Type B pancreatic cell (in vitro differentiated cells): ENCODE data around the gene TMEM131L. TPM values are rescaled to one million over a fixed set of nuclear protein-coding genes. Genes with fewer than 3 reads are reported as not detected.

Source experiments
- DNase-seq: peaks from one replicate; pipeline ENCODE4 v3.0.0; 2021; ENCODE audit warnings: mixed read lengths; ENCODE audit not compliant: unreplicated experiment; ENCODE audit errors: extremely low spot score
- H3K27ac Mint-ChIP-seq: 2 replicates; pipeline ENCODE4 v1.8.0; 2021; ENCODE audit warnings: mild to moderate bottlenecking, mixed read lengths
- H3K27me3 Mint-ChIP-seq: 2 replicates; pipeline ENCODE4 v1.8.0; 2021; ENCODE audit warnings: mixed read lengths
- H3K36me3 Mint-ChIP-seq: 2 replicates; pipeline ENCODE4 v1.8.0; 2021; ENCODE audit warnings: mixed read lengths
- H3K4me1 Mint-ChIP-seq: one replicate; pipeline ENCODE4 v1.8.0; 2021; ENCODE audit warnings: mixed read lengths; ENCODE audit not compliant: unreplicated experiment
- H3K4me3 Mint-ChIP-seq: 2 replicates; pipeline ENCODE4 v1.8.0; 2021; ENCODE audit warnings: mild to moderate bottlenecking, mixed read lengths
- H3K9me3 Mint-ChIP-seq: 2 replicates; pipeline ENCODE4 v1.8.0; 2021; ENCODE audit warnings: mixed read lengths
- CTCF ChIP-seq: fragments of 200-600 bp; sonication (generic); conservative IDR thresholded peaks from 2 replicates; pipeline ENCODE4 v1.5.0; 2021; ENCODE audit warnings: antibody characterized with exemption, mild to moderate bottlenecking
- total RNA-seq: library from RNA; stranded (reverse); gene quantifications from 2 replicates; pipeline ENCODE4 v1.2.1, GENCODE V29; 2021; ENCODE audit warnings: low replicate concordance

TMEM131L gene
- total RNA-seq, 1 donor from 2014 or later, result 21.3 TPM

DNA sequence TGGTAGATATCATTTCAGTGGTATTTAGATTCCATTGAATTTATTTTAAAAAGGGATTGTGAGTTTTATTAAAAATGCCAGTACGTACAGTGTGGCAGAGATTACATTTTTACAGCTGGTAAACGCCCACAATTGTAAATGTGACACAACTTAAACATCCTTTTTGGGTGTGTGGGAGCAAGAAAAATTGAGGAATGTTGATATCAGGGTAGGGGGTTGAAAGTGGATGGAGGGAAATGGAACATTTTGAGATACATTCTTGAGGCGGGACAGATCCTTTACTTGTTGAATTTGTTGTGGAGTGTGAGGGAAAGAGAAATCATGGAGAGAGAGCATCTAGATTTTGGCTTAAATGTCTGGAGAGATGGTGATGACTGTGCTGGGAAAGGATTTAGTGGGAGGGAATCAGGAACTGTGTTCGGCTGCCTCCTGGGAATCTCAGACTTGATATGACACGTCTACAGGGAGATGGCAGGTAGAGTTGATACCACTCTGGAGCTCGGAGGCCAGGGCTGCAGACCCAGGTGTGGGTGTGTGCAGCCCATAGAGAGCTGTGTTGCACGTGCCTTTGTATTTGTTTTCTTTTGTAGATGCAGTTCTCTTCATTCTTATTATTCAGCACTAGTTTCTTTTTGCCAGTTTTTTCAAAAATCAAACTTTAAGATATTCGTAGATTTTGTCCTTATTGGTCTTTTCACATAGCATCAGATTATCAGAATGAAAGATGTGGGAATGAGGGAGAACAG is 10.8 kb downstream of the TMEM131L start:
- Mint-ChIP-seq H3K4me1 (peaks cover 18% of the 10 kb centered on the region), H3K27ac (no peak overlapping the region), H3K27me3 (peaks cover 4% of the 10 kb centered on the region), H3K9me3 (no peaks in the 10 kb centered on the region), H3K4me3 (no peak overlapping the region), H3K36me3 (peaks cover 27% of the 10 kb centered on the region)
- no peak for DNase-seq
- TF ChIP-seq CTCF, result no peak

GRCh38 chr4:153479101-153479500 is 12.9 kb downstream of the TMEM131L start:
- Mint-ChIP-seq H3K9me3 (no peaks in the 10 kb centered on the region), H3K4me3 (no peak overlapping the region), H3K27me3 (no peaks in the 10 kb centered on the region), H3K36me3 (peaks cover 20% of the 10 kb centered on the region), H3K27ac (no peak overlapping the region), H3K4me1 (peaks cover 19% of the 10 kb centered on the region)
- DNase-seq, result no peak
- TF ChIP-seq CTCF, result no peak

DNA sequence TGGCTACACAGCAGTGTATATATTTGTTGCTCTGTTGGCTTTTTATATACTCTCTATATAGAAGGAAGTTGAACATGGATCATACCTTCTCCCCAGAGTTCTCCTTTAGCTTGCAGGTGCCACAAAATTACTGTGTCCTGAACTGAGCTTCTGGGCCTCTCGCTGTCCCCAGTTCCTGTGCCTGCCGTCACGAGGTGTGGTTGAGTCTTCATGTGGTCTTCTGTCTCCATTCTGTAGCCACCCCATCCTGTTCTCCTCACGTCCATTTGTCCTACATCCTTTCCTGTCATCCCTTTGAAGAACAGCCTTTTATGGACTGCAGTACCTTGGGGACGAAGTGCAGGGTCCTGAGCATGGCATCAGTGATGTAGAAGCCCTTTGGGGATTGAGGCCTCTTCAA is 14.5 kb downstream of the TMEM131L start:
- H3K4me3 Mint-ChIP-seq, result no peak overlapping the region
- no peaks in the 10 kb centered on the region for H3K9me3 Mint-ChIP-seq
- H3K36me3 Mint-ChIP-seq, result peaks cover 11% of the 10 kb centered on the region
- H3K27me3 Mint-ChIP-seq, result no peaks in the 10 kb centered on the region
- peaks cover 22% of the 10 kb centered on the region for H3K4me1 Mint-ChIP-seq
- H3K27ac Mint-ChIP-seq, result no peak overlapping the region
- no peak for DNase-seq
- TF ChIP-seq CTCF, result no peak

DNA sequence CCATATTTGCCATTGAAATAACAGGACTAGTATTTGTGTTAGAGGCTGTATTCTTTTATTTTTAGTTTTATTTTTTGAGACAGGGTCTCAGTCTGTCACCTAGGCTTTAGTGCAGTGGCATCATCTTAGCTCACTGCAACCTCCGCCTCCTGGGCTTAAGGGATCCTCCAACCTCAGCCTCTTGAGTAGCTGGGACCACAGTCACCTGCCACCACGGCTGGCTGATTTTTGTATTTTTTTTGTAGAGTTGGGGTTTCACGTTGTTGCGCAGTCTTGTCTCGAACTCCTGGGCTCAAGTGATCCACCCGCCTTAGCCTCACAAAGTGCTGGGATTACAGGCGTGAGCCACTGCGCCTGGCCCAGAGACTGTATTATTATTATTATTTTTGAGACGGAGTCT is 15.3 kb downstream of the TMEM131L start:
- TF ChIP-seq CTCF, result no peak

GRCh38 chr4:153483432-153484418 is 17.6 kb downstream of the TMEM131L start:
- Mint-ChIP-seq H3K9me3 (no peaks in the 10 kb centered on the region), H3K4me1 (peaks cover 41% of the 10 kb centered on the region)

More for the DNA sequence above, 15.3 kb downstream of the TMEM131L start:
- H3K27ac Mint-ChIP-seq, result no peak overlapping the region
- H3K27me3 Mint-ChIP-seq, result no peaks in the 10 kb centered on the region
- H3K4me1 Mint-ChIP-seq, result peaks cover 29% of the 10 kb centered on the region
- DNase-seq, result no peak
- no peak overlapping the region for H3K4me3 Mint-ChIP-seq
- H3K36me3 Mint-ChIP-seq, result peaks cover 11% of the 10 kb centered on the region
- no peaks in the 10 kb centered on the region for H3K9me3 Mint-ChIP-seq

More at GRCh38 chr4:153483432-153484418, 17.6 kb downstream of the TMEM131L start:
- no peaks in the 10 kb centered on the region for H3K27me3 Mint-ChIP-seq
- TF ChIP-seq CTCF, result no peak
- no peak for DNase-seq
- H3K36me3 Mint-ChIP-seq, result peaks cover 6% of the 10 kb centered on the region
- no peak overlapping the region for H3K27ac Mint-ChIP-seq
- H3K4me3 Mint-ChIP-seq, result no peak overlapping the region
